Measurements from ENCODE around the gene UNC119B.

UNC119B gene

GRCh38 chr12:120678572-120678971, 31.7 kb upstream of the UNC119B start:
- Histone ChIP-seq H3K9me3 (ENCODE audit: low read length) (no peaks in the 10 kb centered on the region), H3K36me3 (ENCODE audit: insufficient read depth, low read length) (no peaks in the 10 kb centered on the region), H3K27me3 (ENCODE audit: insufficient read depth, low read length) (no peaks in the 10 kb centered on the region), H3K4me1 (ENCODE audit: insufficient read depth, low read length) (no peaks in the 10 kb centered on the region), H2AFZ (ENCODE audit: low read depth, low read length) (no peak overlapping the region), H3K4me3 (ENCODE audit: low read length) (no peak overlapping the region)

- H2AFZ ChIP-seq (ENCODE audit: low read depth, low read length): no peak overlapping the region
- H3K27me3 ChIP-seq (ENCODE audit: insufficient read depth, low read length): no peaks in the 10 kb centered on the region
- H3K4me3 ChIP-seq (ENCODE audit: low read length): no peak overlapping the region
- H3K4me1 ChIP-seq (ENCODE audit: insufficient read depth, low read length): no peaks in the 10 kb centered on the region
- H3K9me3 ChIP-seq (ENCODE audit: low read length): no peaks in the 10 kb centered on the region
- H3K36me3 ChIP-seq (ENCODE audit: insufficient read depth, low read length): no peaks in the 10 kb centered on the region
Observed at GRCh38 chr12:120680165-120680738, 30.0 kb upstream of the UNC119B start.

GRCh38 chr12:120684523-120684932, 25.7 kb upstream of the UNC119B start:
- Histone ChIP-seq H3K27me3 (ENCODE audit: insufficient read depth, low read length) (no peaks in the 10 kb centered on the region), H3K4me3 (ENCODE audit: low read length) (no peak overlapping the region), H3K36me3 (ENCODE audit: insufficient read depth, low read length) (no peaks in the 10 kb centered on the region), H2AFZ (ENCODE audit: low read depth, low read length) (no peak overlapping the region), H3K4me1 (ENCODE audit: insufficient read depth, low read length) (peaks cover 20% of the 10 kb centered on the region), H3K9me3 (ENCODE audit: low read length) (no peaks in the 10 kb centered on the region)

GRCh38 chr12:120685522-120685921, 24.7 kb upstream of the UNC119B start:
- H3K4me3 ChIP-seq (ENCODE audit: low read length): peak overlapping the region; percentile 50
- H3K27me3 ChIP-seq (ENCODE audit: insufficient read depth, low read length): no peaks in the 10 kb centered on the region

GRCh38 chr12:120686151-120686689, 24.0 kb upstream of the UNC119B start:
- peak overlapping the region; percentile 50 for H3K4me3 ChIP-seq (ENCODE audit: low read length)
- H2AFZ ChIP-seq (ENCODE audit: low read depth, low read length): peak overlapping the region; percentile 29
- no peaks in the 10 kb centered on the region for H3K27me3 ChIP-seq (ENCODE audit: insufficient read depth, low read length)
- peaks cover 22% of the 10 kb centered on the region for H3K4me1 ChIP-seq (ENCODE audit: insufficient read depth, low read length)
- H3K9me3 ChIP-seq (ENCODE audit: low read length): no peaks in the 10 kb centered on the region
- no peaks in the 10 kb centered on the region for H3K36me3 ChIP-seq (ENCODE audit: insufficient read depth, low read length)

More at GRCh38 chr12:120685522-120685921, 24.7 kb upstream of the UNC119B start:
- Histone ChIP-seq H3K9me3 (ENCODE audit: low read length) (no peaks in the 10 kb centered on the region), H3K4me1 (ENCODE audit: insufficient read depth, low read length) (peaks cover 22% of the 10 kb centered on the region), H3K36me3 (ENCODE audit: insufficient read depth, low read length) (no peaks in the 10 kb centered on the region), H2AFZ (ENCODE audit: low read depth, low read length) (no peak overlapping the region)

GRCh38 chr12:120686690-120687577, 23.3 kb upstream of the UNC119B start, which contains the start of gene MLEC:
MLEC (plus strand) TSS chr12:120687149; CDS start chr12:120687297, 148 bp downstream.
- H3K27me3 ChIP-seq (ENCODE audit: insufficient read depth, low read length): no peaks in the 10 kb centered on the region
- H3K9me3 ChIP-seq (ENCODE audit: low read length): no peaks in the 10 kb centered on the region
- peak within 1 kb of the TSS; percentile 50 for H3K4me3 ChIP-seq (ENCODE audit: low read length)
- peak within 1 kb of the TSS; percentile 82 for H2AFZ ChIP-seq (ENCODE audit: low read depth, low read length)
- no peaks in the 10 kb centered on the region for H3K36me3 ChIP-seq (ENCODE audit: insufficient read depth, low read length)
- H3K4me1 ChIP-seq (ENCODE audit: insufficient read depth, low read length): peaks cover 22% of the 10 kb centered on the region

- Histone ChIP-seq H3K4me1 (ENCODE audit: insufficient read depth, low read length) (peaks cover 29% of the 10 kb centered on the region), H3K36me3 (ENCODE audit: insufficient read depth, low read length) (no peaks in the 10 kb centered on the region), H3K4me3 (ENCODE audit: low read length) (peak overlapping the region; percentile 50), H2AFZ (ENCODE audit: low read depth, low read length) (peak overlapping the region; percentile 82), H3K9me3 (ENCODE audit: low read length) (no peaks in the 10 kb centered on the region), H3K27me3 (ENCODE audit: insufficient read depth, low read length) (no peaks in the 10 kb centered on the region)
Observed at GRCh38 chr12:120687578-120688289, 22.5 kb upstream of the UNC119B start.

- H3K9me3 ChIP-seq (ENCODE audit: low read length): no peaks in the 10 kb centered on the region
- no peak overlapping the region for H2AFZ ChIP-seq (ENCODE audit: low read depth, low read length)
- no peaks in the 10 kb centered on the region for H3K36me3 ChIP-seq (ENCODE audit: insufficient read depth, low read length)
- peaks cover 38% of the 10 kb centered on the region for H3K4me1 ChIP-seq (ENCODE audit: insufficient read depth, low read length)
- H3K4me3 ChIP-seq (ENCODE audit: low read length): peak overlapping the region; percentile 50
- H3K27me3 ChIP-seq (ENCODE audit: insufficient read depth, low read length): no peaks in the 10 kb centered on the region
Observed at GRCh38 chr12:120688527-120689071, 21.7 kb upstream of the UNC119B start.

GRCh38 chr12:120689397-120690082, 20.7 kb upstream of the UNC119B start:
- Histone ChIP-seq H2AFZ (ENCODE audit: low read depth, low read length) (no peak overlapping the region), H3K4me1 (ENCODE audit: insufficient read depth, low read length) (peaks cover 46% of the 10 kb centered on the region), H3K4me3 (ENCODE audit: low read length) (peak overlapping the region; percentile 50), H3K27me3 (ENCODE audit: insufficient read depth, low read length) (no peaks in the 10 kb centered on the region), H3K36me3 (ENCODE audit: insufficient read depth, low read length) (peaks cover under 1% of the 10 kb centered on the region), H3K9me3 (ENCODE audit: low read length) (no peaks in the 10 kb centered on the region)

- H2AFZ ChIP-seq (ENCODE audit: low read depth, low read length): no peak overlapping the region
- H3K27me3 ChIP-seq (ENCODE audit: insufficient read depth, low read length): no peaks in the 10 kb centered on the region
- H3K9me3 ChIP-seq (ENCODE audit: low read length): no peaks in the 10 kb centered on the region
- peaks cover 46% of the 10 kb centered on the region for H3K4me1 ChIP-seq (ENCODE audit: insufficient read depth, low read length)
- peaks cover 6% of the 10 kb centered on the region for H3K36me3 ChIP-seq (ENCODE audit: insufficient read depth, low read length)
- H3K4me3 ChIP-seq (ENCODE audit: low read length): no peak overlapping the region
Observed at GRCh38 chr12:120690083-120690450, 20.2 kb upstream of the UNC119B start.

GRCh38 chr12:120690978-120691377, 19.3 kb upstream of the UNC119B start:
- no peaks in the 10 kb centered on the region for H3K9me3 ChIP-seq (ENCODE audit: low read length)
- H3K4me1 ChIP-seq (ENCODE audit: insufficient read depth, low read length): peaks cover 45% of the 10 kb centered on the region
- no peak overlapping the region for H3K4me3 ChIP-seq (ENCODE audit: low read length)
- peaks cover 15% of the 10 kb centered on the region for H3K36me3 ChIP-seq (ENCODE audit: insufficient read depth, low read length)
- no peak overlapping the region for H2AFZ ChIP-seq (ENCODE audit: low read depth, low read length)
- H3K27me3 ChIP-seq (ENCODE audit: insufficient read depth, low read length): no peaks in the 10 kb centered on the region

GRCh38 chr12:120692524-120693033, 17.7 kb upstream of the UNC119B start:
- H3K36me3 ChIP-seq (ENCODE audit: insufficient read depth, low read length): peaks cover 31% of the 10 kb centered on the region
- H3K27me3 ChIP-seq (ENCODE audit: insufficient read depth, low read length): no peaks in the 10 kb centered on the region
- H3K4me3 ChIP-seq (ENCODE audit: low read length): no peak overlapping the region
- H3K9me3 ChIP-seq (ENCODE audit: low read length): no peaks in the 10 kb centered on the region
- peaks cover 44% of the 10 kb centered on the region for H3K4me1 ChIP-seq (ENCODE audit: insufficient read depth, low read length)
- H2AFZ ChIP-seq (ENCODE audit: low read depth, low read length): no peak overlapping the region
